CD4-positive, alpha-beta memory T cell (primary cell): ENCODE data around the gene STPG2. TPM values are rescaled to one million over a fixed set of nuclear protein-coding genes. Genes with fewer than 3 reads are reported as not detected.

ENCODE experiments used
- CTCF ChIA-PET: fragments of 350-600 bp; sonication (Branson Sonifier 250); formaldehyde crosslinking; loops from one replicate; lab custom pipeline; 2021; ENCODE audit warnings: inconsistent platforms; ENCODE audit not compliant: partially characterized antibody; lab: Charles Lee
- POLR2A ChIA-PET: fragments of 350-600 bp; sonication (Branson Sonifier 250); formaldehyde crosslinking; loops from one replicate; lab custom pipeline; 2021; ENCODE audit not compliant: partially characterized antibody; lab: Charles Lee
- DNase-seq, 5 donors: peaks; one replicate each; pipeline versions ENCODE4 v3.0.0 to v3.0.0-alpha.2; 2020 to 2022; ENCODE audit warnings: mixed read lengths in 1 of 5
- H3K27ac ChIP-seq: one replicate; pipeline ENCODE4 v1.7.0; 2013; ENCODE audit warnings: low read depth, low read length
- H3K27me3 ChIP-seq: 2 replicates; pipeline ENCODE4 v1.7.0; 2013; ENCODE audit warnings: mild to moderate bottlenecking, low read length, moderate library complexity; ENCODE audit not compliant: insufficient read depth
- H3K36me3 ChIP-seq: 2 replicates; pipeline ENCODE4 v1.7.0; 2013; ENCODE audit warnings: mild to moderate bottlenecking, low read length, moderate library complexity; ENCODE audit not compliant: insufficient read depth
- H3K4me1 ChIP-seq: 2 replicates; pipeline ENCODE4 v1.7.0; 2013; ENCODE audit warnings: mild to moderate bottlenecking, low read length, moderate library complexity; ENCODE audit not compliant: insufficient read depth
- H3K4me3 ChIP-seq, 2 donors: one replicate each; pipeline ENCODE4 v1.7.0; 2013; ENCODE audit warnings: low read length in 2 of 2, mild to moderate bottlenecking in 1 of 2
- H3K9me3 ChIP-seq, 2 donors: one replicate each; pipeline ENCODE4 v1.7.0; 2013; ENCODE audit warnings: low read length in 2 of 2, control low read depth in 1 of 2; ENCODE audit not compliant: control insufficient read depth in 1 of 2
- H3K27ac Mint-ChIP-seq, 7 donors: one replicate each; pipeline ENCODE4 v1.8.0; 2020 to 2021; ENCODE audit warnings: mixed read lengths in 7 of 7, mild to moderate bottlenecking in 6 of 7, inconsistent platforms in 3 of 7, moderate library complexity in 3 of 7
- H3K27me3 Mint-ChIP-seq, 2 donors: one replicate each; pipeline ENCODE4 v1.8.0; 2020 to 2021; ENCODE audit warnings: mixed read lengths in 2 of 2
- H3K36me3 Mint-ChIP-seq, 2 donors: one replicate each; pipeline ENCODE4 v1.8.0; 2020 to 2021; ENCODE audit warnings: mixed read lengths in 2 of 2, inconsistent platforms in 1 of 2, mild to moderate bottlenecking in 1 of 2
- H3K4me1 Mint-ChIP-seq, 4 donors: one replicate each; pipeline ENCODE4 v1.8.0; 2020 to 2021; ENCODE audit warnings: mixed read lengths in 4 of 4, mild to moderate bottlenecking in 1 of 4
- H3K4me3 Mint-ChIP-seq, 8 donors: one replicate each; pipeline ENCODE4 v1.8.0; 2020 to 2021; ENCODE audit warnings: mixed read lengths in 8 of 8, mild to moderate bottlenecking in 7 of 8, moderate library complexity in 6 of 8, inconsistent platforms in 3 of 8
- H3K9me3 Mint-ChIP-seq, 8 donors: one replicate each; pipeline ENCODE4 v1.8.0; 2020 to 2021; ENCODE audit warnings: mixed read lengths in 8 of 8, mild to moderate bottlenecking in 5 of 8, inconsistent platforms in 3 of 8, moderate library complexity in 1 of 8
- intact Hi-C: fragments of 100-400 bp; cut with micrococcal nuclease; formaldehyde crosslinking; loops from one replicate; pipeline ENCODE4 v1.15.1; 2023
- polyA plus RNA-seq, 2 donors: library from polyadenylated mRNA; unstranded; fragments of 300-500 nt; fragmentation: Illumina TruSeq; gene quantifications; one replicate each; pipeline ENCODE4 v1.2.3, GENCODE V29; 2021
- total RNA-seq, 2 experiments: library from RNA; stranded (reverse); gene quantifications; one replicate each; pipeline ENCODE4 v1.2.3, GENCODE V29; 2021

The STPG2 gene
- total and polyA plus RNA-seq, 4 experiments from 2014 or later, result 0.47 to 0.84 TPM; not detected in 2

- ChIA-PET CTCF (no interaction called here), POLR2A (no interaction called here)
- peaks cover 2 to 6% (median 3%) of the 10 kb centered on the region in 8 donors for H3K9me3 Mint-ChIP-seq
Observed at GRCh38 chr4:97841512-97841911, 301.8 kb downstream of the STPG2 start.

GRCh38 chr4:97836662-97837061, 306.6 kb downstream of the STPG2 start:
- Mint-ChIP-seq H3K4me3 (no peak overlapping the region), H3K36me3 (no peaks in the 10 kb centered on the region), H3K27ac (no peak overlapping the region), H3K9me3 (peaks cover 0 to 19% (median 2%) of the 10 kb centered on the region in 8 donors), H3K4me1 (no peaks in the 10 kb centered on the region), H3K27me3 (no peaks in the 10 kb centered on the region)
- Histone ChIP-seq H3K27me3 (no peaks in the 10 kb centered on the region), H3K9me3 (no peaks in the 10 kb centered on the region), H3K4me3 (no peak overlapping the region), H3K27ac (no peak overlapping the region), H3K4me1 (no peaks in the 10 kb centered on the region), H3K36me3 (no peaks in the 10 kb centered on the region)
- CTCF ChIA-PET, result no interaction called here
- no peak for DNase-seq
- intact Hi-C loops, result no loop called here
- POLR2A ChIA-PET, result no interaction called here

More at GRCh38 chr4:97841512-97841911, 301.8 kb downstream of the STPG2 start:
- Mint-ChIP-seq H3K4me1 (no peaks in the 10 kb centered on the region), H3K4me3 (no peak overlapping the region), H3K36me3 (no peaks in the 10 kb centered on the region), H3K27ac (no peak overlapping the region), H3K27me3 (no peaks in the 10 kb centered on the region)
- Histone ChIP-seq H3K4me3 (no peak overlapping the region), H3K9me3 (no peaks in the 10 kb centered on the region), H3K27ac (no peak overlapping the region), H3K27me3 (no peaks in the 10 kb centered on the region), H3K36me3 (no peaks in the 10 kb centered on the region), H3K4me1 (no peaks in the 10 kb centered on the region)
- intact Hi-C loops, result no loop called here
- DNase-seq, result no peak

- H3K27me3 Mint-ChIP-seq, result no peaks in the 10 kb centered on the region
- Histone ChIP-seq H3K4me3 (no peak overlapping the region), H3K4me1 (no peaks in the 10 kb centered on the region), H3K36me3 (no peaks in the 10 kb centered on the region), H3K9me3 (no peaks in the 10 kb centered on the region), H3K27me3 (no peaks in the 10 kb centered on the region), H3K27ac (no peak overlapping the region)
- ChIA-PET POLR2A (no interaction called here), CTCF (no interaction called here)
- H3K36me3 Mint-ChIP-seq, result no peaks in the 10 kb centered on the region
- intact Hi-C loops, result no loop called here
- H3K27ac Mint-ChIP-seq, result no peak overlapping the region
- H3K4me1 Mint-ChIP-seq, result no peaks in the 10 kb centered on the region
- H3K9me3 Mint-ChIP-seq, result peaks cover 0 to 23% (median 6%) of the 10 kb centered on the region in 8 donors
- no peak overlapping the region for H3K4me3 Mint-ChIP-seq
- no peak for DNase-seq
Observed at GRCh38 chr4:97828646-97829045, 314.6 kb downstream of the STPG2 start.

- DNase-seq, result no peak
- Histone ChIP-seq H3K27me3 (no peaks in the 10 kb centered on the region), H3K4me1 (no peaks in the 10 kb centered on the region), H3K9me3 (no peaks in the 10 kb centered on the region), H3K36me3 (no peaks in the 10 kb centered on the region), H3K4me3 (no peak overlapping the region), H3K27ac (no peak overlapping the region)
- Mint-ChIP-seq H3K36me3 (no peaks in the 10 kb centered on the region), H3K27ac (no peak overlapping the region), H3K4me3 (no peak overlapping the region), H3K9me3 (peaks cover 0 to 9% (median 0%) of the 10 kb centered on the region in 8 donors), H3K27me3 (no peaks in the 10 kb centered on the region), H3K4me1 (no peaks in the 10 kb centered on the region)
- intact Hi-C loops, result no loop called here
- ChIA-PET CTCF (no interaction called here), POLR2A (no interaction called here)
Observed at GRCh38 chr4:97819294-97819693, 324.0 kb downstream of the STPG2 start.

GRCh38 chr4:97812768-97813167, 330.5 kb downstream of the STPG2 start:
- Histone ChIP-seq H3K9me3 (no peaks in the 10 kb centered on the region), H3K4me1 (no peaks in the 10 kb centered on the region), H3K27ac (no peak overlapping the region), H3K4me3 (no peak overlapping the region), H3K27me3 (no peaks in the 10 kb centered on the region), H3K36me3 (no peaks in the 10 kb centered on the region)
- intact Hi-C loops, result no loop called here
- Mint-ChIP-seq H3K9me3 (peaks cover 0 to 11% (median 0%) of the 10 kb centered on the region in 8 donors), H3K4me1 (no peaks in the 10 kb centered on the region), H3K27ac (no peak overlapping the region), H3K4me3 (no peak overlapping the region), H3K36me3 (no peaks in the 10 kb centered on the region), H3K27me3 (no peaks in the 10 kb centered on the region)
- ChIA-PET CTCF (no interaction called here), POLR2A (no interaction called here)
- DNase-seq, result no peak

- Mint-ChIP-seq H3K27ac (no peak overlapping the region), H3K4me1 (no peaks in the 10 kb centered on the region), H3K36me3 (no peaks in the 10 kb centered on the region), H3K4me3 (no peak overlapping the region), H3K27me3 (no peaks in the 10 kb centered on the region), H3K9me3 (peaks cover 0 to 14% (median 4%) of the 10 kb centered on the region in 8 donors)
- Histone ChIP-seq H3K9me3 (no peaks in the 10 kb centered on the region), H3K4me3 (no peak overlapping the region), H3K27ac (no peak overlapping the region), H3K4me1 (no peaks in the 10 kb centered on the region), H3K27me3 (no peaks in the 10 kb centered on the region), H3K36me3 (no peaks in the 10 kb centered on the region)
- ChIA-PET POLR2A (no interaction called here), CTCF (no interaction called here)
- intact Hi-C loops, result no loop called here
- no peak for DNase-seq
Observed at GRCh38 chr4:97786306-97786920, 356.9 kb downstream of the STPG2 start.

- Mint-ChIP-seq H3K4me1 (no peaks in the 10 kb centered on the region), H3K27ac (no peak overlapping the region), H3K4me3 (no peak overlapping the region), H3K36me3 (no peaks in the 10 kb centered on the region), H3K27me3 (no peaks in the 10 kb centered on the region), H3K9me3 (peaks cover 0 to 12% (median 3%) of the 10 kb centered on the region in 8 donors)
- Histone ChIP-seq H3K9me3 (no peaks in the 10 kb centered on the region), H3K27me3 (no peaks in the 10 kb centered on the region), H3K4me1 (no peaks in the 10 kb centered on the region), H3K36me3 (no peaks in the 10 kb centered on the region), H3K27ac (no peak overlapping the region), H3K4me3 (no peak overlapping the region)
- ChIA-PET POLR2A (no interaction called here), CTCF (no interaction called here)
- intact Hi-C loops, result no loop called here
- DNase-seq, result no peak
Observed at GRCh38 chr4:97778174-97778573, 365.1 kb downstream of the STPG2 start.
